Osteocyte (in vitro differentiated cells): ENCODE measurements around the gene SORCS1. TPM values are rescaled to one million over a fixed set of nuclear protein-coding genes. Genes with fewer than 3 reads are reported as not detected.

Experiments
- DNase-seq: peaks from one replicate; pipeline ENCODE4 v3.0.0; 2021; ENCODE audit warnings: mixed read lengths; ENCODE audit not compliant: unreplicated experiment; ENCODE audit errors: extremely low spot score
- H3K27ac Mint-ChIP-seq: one replicate; pipeline ENCODE4 v1.8.0; 2021; ENCODE audit warnings: mild to moderate bottlenecking, mixed read lengths; ENCODE audit not compliant: unreplicated experiment
- H3K27me3 Mint-ChIP-seq: one replicate; pipeline ENCODE4 v1.8.0; 2021; ENCODE audit warnings: mixed read lengths; ENCODE audit not compliant: unreplicated experiment
- H3K36me3 Mint-ChIP-seq: one replicate; pipeline ENCODE4 v1.8.0; 2021; ENCODE audit warnings: mixed read lengths; ENCODE audit not compliant: unreplicated experiment
- H3K4me1 Mint-ChIP-seq: one replicate; pipeline ENCODE4 v1.8.0; 2021; ENCODE audit warnings: mixed read lengths; ENCODE audit not compliant: unreplicated experiment
- H3K4me3 Mint-ChIP-seq: one replicate; pipeline ENCODE4 v1.8.0; 2021; ENCODE audit warnings: mild to moderate bottlenecking, moderate library complexity, mixed read lengths; ENCODE audit not compliant: unreplicated experiment
- H3K9me3 Mint-ChIP-seq: one replicate; pipeline ENCODE4 v1.8.0; 2021; ENCODE audit warnings: mixed read lengths; ENCODE audit not compliant: unreplicated experiment
- total RNA-seq: library from RNA; stranded (reverse); gene quantifications from 2 replicates; pipeline ENCODE4 v1.2.1, GENCODE V29; 2021
- TF ChIP-seq, protein P1 (sequence below): fragments of 200-600 bp; sonication (generic); IDR thresholded peaks from 2 replicates; pipeline ENCODE4 v1.5.0; 2021; ENCODE audit warnings: antibody characterized with exemption, mild to moderate bottlenecking, moderate library complexity

SORCS1 gene
- total RNA-seq, 1 donor from 2014 or later: not detected

DNA sequence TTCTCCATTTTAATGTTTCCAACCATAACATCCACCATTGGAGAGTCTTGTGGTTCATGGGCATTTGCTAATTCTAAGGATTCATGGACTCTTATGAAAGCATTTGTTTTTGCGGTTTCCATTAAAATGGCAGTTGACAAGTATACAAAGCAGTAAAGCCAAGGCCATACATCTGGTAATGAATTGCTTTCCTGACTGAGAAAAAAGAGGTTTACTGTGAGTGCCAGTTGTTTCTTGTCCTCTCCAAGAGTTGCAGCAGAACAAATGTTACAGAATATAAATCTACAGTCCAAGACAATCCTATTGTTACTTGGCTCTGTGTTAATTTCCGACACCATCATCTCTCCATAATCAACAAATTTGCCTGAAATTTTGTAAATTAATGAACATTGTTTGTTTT is 261.3 kb downstream of the SORCS1 start:
- no peak overlapping the region for H3K27ac Mint-ChIP-seq
- no peak overlapping the region for H3K4me3 Mint-ChIP-seq
- TF ChIP-seq, protein P1, sequence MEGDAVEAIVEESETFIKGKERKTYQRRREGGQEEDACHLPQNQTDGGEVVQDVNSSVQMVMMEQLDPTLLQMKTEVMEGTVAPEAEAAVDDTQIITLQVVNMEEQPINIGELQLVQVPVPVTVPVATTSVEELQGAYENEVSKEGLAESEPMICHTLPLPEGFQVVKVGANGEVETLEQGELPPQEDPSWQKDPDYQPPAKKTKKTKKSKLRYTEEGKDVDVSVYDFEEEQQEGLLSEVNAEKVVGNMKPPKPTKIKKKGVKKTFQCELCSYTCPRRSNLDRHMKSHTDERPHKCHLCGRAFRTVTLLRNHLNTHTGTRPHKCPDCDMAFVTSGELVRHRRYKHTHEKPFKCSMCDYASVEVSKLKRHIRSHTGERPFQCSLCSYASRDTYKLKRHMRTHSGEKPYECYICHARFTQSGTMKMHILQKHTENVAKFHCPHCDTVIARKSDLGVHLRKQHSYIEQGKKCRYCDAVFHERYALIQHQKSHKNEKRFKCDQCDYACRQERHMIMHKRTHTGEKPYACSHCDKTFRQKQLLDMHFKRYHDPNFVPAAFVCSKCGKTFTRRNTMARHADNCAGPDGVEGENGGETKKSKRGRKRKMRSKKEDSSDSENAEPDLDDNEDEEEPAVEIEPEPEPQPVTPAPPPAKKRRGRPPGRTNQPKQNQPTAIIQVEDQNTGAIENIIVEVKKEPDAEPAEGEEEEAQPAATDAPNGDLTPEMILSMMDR: no peak
- no peaks in the 10 kb centered on the region for H3K4me1 Mint-ChIP-seq
- no peaks in the 10 kb centered on the region for H3K36me3 Mint-ChIP-seq
- H3K27me3 Mint-ChIP-seq: no peaks in the 10 kb centered on the region
- H3K9me3 Mint-ChIP-seq: peaks cover 21% of the 10 kb centered on the region
- DNase-seq: no peak

GRCh38 chr10:106900016-106900652 is 264.4 kb downstream of the SORCS1 start:
- TF ChIP-seq, protein P1: no peak
- H3K27ac Mint-ChIP-seq: no peak overlapping the region
- no peaks in the 10 kb centered on the region for H3K4me1 Mint-ChIP-seq
- no peak for DNase-seq
- no peaks in the 10 kb centered on the region for H3K36me3 Mint-ChIP-seq
- H3K4me3 Mint-ChIP-seq: no peak overlapping the region
- H3K27me3 Mint-ChIP-seq: no peaks in the 10 kb centered on the region
- peaks cover 28% of the 10 kb centered on the region for H3K9me3 Mint-ChIP-seq

DNA sequence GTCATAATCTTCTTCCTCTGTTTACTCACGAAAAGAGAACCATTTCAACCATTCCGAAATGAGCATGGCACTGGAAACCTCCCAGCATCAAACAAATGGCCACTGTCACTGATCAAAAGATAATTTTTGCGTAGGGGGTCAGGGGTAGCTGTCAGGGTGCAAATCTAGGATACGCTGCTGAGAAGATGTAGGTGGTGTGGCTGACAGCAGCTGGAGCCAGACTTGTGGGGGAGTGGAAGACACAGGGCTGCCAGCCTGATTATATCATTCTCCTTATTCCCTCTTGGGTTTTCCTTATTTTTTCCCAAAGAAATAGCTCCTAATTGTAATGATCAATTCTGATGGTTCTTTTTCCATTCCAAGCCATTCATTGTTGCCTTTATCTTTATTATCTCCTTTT is 266.1 kb downstream of the SORCS1 start:
- H3K4me3 Mint-ChIP-seq: no peak overlapping the region
- H3K9me3 Mint-ChIP-seq: peaks cover 19% of the 10 kb centered on the region
- no peaks in the 10 kb centered on the region for H3K4me1 Mint-ChIP-seq
- DNase-seq: no peak
- TF ChIP-seq, protein P1: no peak
- no peaks in the 10 kb centered on the region for H3K36me3 Mint-ChIP-seq
- no peaks in the 10 kb centered on the region for H3K27me3 Mint-ChIP-seq
- H3K27ac Mint-ChIP-seq: no peak overlapping the region

DNA sequence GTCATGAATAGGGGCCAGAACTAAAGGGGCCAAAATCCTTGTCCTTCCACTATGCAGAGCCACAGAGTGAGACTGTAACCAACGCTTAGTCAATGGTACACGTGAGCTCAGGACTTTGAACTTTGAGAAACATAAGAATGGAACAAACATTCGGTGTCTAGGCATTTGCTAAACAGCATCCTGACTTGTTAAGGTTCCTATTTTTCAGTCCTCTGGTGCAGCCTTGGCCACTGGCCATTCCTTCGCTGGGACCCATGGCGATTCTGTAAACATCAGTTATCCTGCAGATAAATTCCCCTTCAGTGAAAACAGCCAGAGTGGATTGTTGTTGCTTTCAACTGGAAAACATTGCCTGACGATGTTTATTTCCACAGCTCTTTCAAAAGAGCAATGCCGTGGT is 266.8 kb downstream of the SORCS1 start:
- H3K27ac Mint-ChIP-seq: no peak overlapping the region
- no peak for DNase-seq
- H3K4me1 Mint-ChIP-seq: no peaks in the 10 kb centered on the region
- H3K9me3 Mint-ChIP-seq: peaks cover 17% of the 10 kb centered on the region
- H3K27me3 Mint-ChIP-seq: no peaks in the 10 kb centered on the region
- H3K4me3 Mint-ChIP-seq: no peak overlapping the region
- TF ChIP-seq, protein P1: no peak
- H3K36me3 Mint-ChIP-seq: no peaks in the 10 kb centered on the region

DNA sequence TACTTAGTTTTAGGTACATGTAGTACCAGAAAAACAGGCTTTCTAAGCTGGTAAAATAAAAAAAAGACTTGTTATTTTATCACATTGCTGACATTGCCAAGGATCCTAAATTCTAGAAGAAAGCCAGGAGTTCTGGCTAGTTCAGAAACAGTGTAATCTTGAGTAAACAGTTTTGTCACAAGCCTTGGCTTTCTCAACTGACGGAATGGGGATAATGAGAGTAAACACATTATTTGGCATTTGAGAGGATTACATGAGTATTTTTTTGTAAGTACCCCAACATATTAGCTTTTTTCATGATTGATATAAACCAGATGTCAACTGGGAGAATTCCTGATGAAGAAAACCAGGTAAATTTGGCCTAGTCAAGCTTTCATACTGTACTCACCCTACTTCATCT is 269.8 kb downstream of the SORCS1 start:
- no peak for DNase-seq
- Mint-ChIP-seq H3K27me3 (no peaks in the 10 kb centered on the region), H3K27ac (no peak overlapping the region), H3K4me1 (no peaks in the 10 kb centered on the region), H3K9me3 (peaks cover 23% of the 10 kb centered on the region), H3K4me3 (no peak overlapping the region), H3K36me3 (no peaks in the 10 kb centered on the region)
- TF ChIP-seq, protein P1: no peak
